DOHH2 (cell line): ENCODE data around the gene DRICH1.
"Not testable (repeated sequence)": the region's sequence is repeated elsewhere in the genome, so short reads cannot be mapped to it uniquely, and the experiment has no call there.

Experiments used
- H3F3A ChIP-seq: fragments of 200-600 bp; sonication (generic), shearing (Covaris generic); 2 replicates; pipeline ENCODE4 v1.6.0; 2016; ENCODE audit warnings: antibody characterized with exemption, mild to moderate bottlenecking; ENCODE audit not compliant: control insufficient read depth, insufficient read depth
- H3K27ac ChIP-seq: fragments of 200-600 bp; sonication (generic); 2 replicates; pipeline ENCODE4 v1.5.1; 2014; ENCODE audit warnings: low read depth, mild to moderate bottlenecking, low read length, moderate library complexity
- H3K27me3 ChIP-seq: fragments of 200-600 bp; sonication (generic); 2 replicates; pipeline ENCODE4 v1.6.1; 2014; ENCODE audit warnings: mild to moderate bottlenecking, low read length, mixed read lengths; ENCODE audit not compliant: control insufficient read depth
- H3K36me3 ChIP-seq: fragments of 200-600 bp; sonication (generic); 2 replicates; pipeline ENCODE4 v1.6.1; 2014; ENCODE audit warnings: mild to moderate bottlenecking, low read length, moderate library complexity, mixed read lengths; ENCODE audit not compliant: control insufficient read depth
- H3K4me1 ChIP-seq: fragments of 200-600 bp; sonication (generic); 2 replicates; pipeline ENCODE4 v1.6.1; 2014; ENCODE audit warnings: mild to moderate bottlenecking, low read length, mixed read lengths; ENCODE audit not compliant: control insufficient read depth
- H3K4me2 ChIP-seq: fragments of 200-600 bp; sonication (generic); 2 replicates; pipeline ENCODE4 v1.6.0; 2014; ENCODE audit warnings: mild to moderate bottlenecking, low read length, moderate library complexity
- H3K4me3 ChIP-seq: fragments of 200-600 bp; sonication (generic); 2 replicates; pipeline ENCODE4 v1.5.1; 2014; ENCODE audit warnings: mild to moderate bottlenecking, low read length, mixed read lengths
- H3K79me2 ChIP-seq: fragments of 200-600 bp; sonication (generic); 2 replicates; pipeline ENCODE4 v1.6.1; 2014; ENCODE audit warnings: mild to moderate bottlenecking, low read length, mixed read lengths; ENCODE audit not compliant: control insufficient read depth
- H3K9me2 ChIP-seq: fragments of 200-600 bp; sonication (generic); replicated peaks from 2 replicates; pipeline ENCODE4 v1.6.1; 2014; ENCODE audit warnings: mild to moderate bottlenecking, low read length, mixed read lengths; ENCODE audit not compliant: control insufficient read depth
- H3K9me3 ChIP-seq: fragments of 200-600 bp; sonication (generic); 2 replicates; pipeline ENCODE4 v1.6.1; 2014; ENCODE audit warnings: antibody characterized with exemption, low read length, mixed read lengths; ENCODE audit not compliant: control insufficient read depth, insufficient read depth
- H4K20me1 ChIP-seq: fragments of 200-600 bp; sonication (generic); 2 replicates; pipeline ENCODE4 v1.6.0; 2014; ENCODE audit warnings: low read depth, mild to moderate bottlenecking, antibody characterized with exemption, low read length, moderate library complexity; ENCODE audit not compliant: control insufficient read depth, insufficient read depth
- EZH2phosphoT487 ChIP-seq: fragments of 200-600 bp; sonication (generic); IDR thresholded peaks from 2 replicates; pipeline ENCODE4 v1.6.1; 2017; ENCODE audit warnings: borderline replicate concordance, mild to moderate bottlenecking, antibody characterized with exemption, low read length, moderate library complexity, mixed read lengths
- TF ChIP-seq, protein P1 (sequence below): fragments of 200-600 bp; sonication (generic); IDR thresholded peaks from one replicate; pipeline ENCODE4 v1.5.1; 2014; ENCODE audit warnings: antibody characterized with exemption, mild to moderate bottlenecking, low read depth, low read length; ENCODE audit not compliant: poor library complexity, severe bottlenecking

DRICH1 gene

DNA sequence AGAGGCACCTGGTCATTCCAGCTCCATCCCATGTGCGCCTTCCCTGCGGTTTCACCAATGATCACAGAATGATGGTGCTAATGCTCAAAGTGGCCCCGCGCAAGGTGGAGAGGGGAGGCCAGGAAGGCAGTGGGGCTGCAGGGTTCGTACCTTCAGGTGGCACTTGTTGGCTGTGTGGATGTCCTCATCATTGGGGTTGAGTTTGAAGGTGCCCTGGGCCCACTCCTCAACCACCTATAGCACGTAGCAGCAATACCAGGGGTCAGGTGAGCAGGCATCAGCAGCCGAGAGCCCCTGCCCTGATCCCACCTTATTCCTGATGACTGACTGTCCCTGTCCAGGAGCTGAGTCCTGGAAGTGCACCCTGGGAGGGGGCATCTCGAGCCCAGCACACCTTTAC is 20.6 kb upstream of the DRICH1 start:
- no peak overlapping the region for H3K4me2 ChIP-seq
- no peaks in the 10 kb centered on the region for H3K9me3 ChIP-seq
- no peaks in the 10 kb centered on the region for H3K36me3 ChIP-seq
- H3F3A ChIP-seq = no peaks in the 10 kb centered on the region
- no peaks in the 10 kb centered on the region for H3K4me1 ChIP-seq
- H3K9me2 ChIP-seq = no peaks in the 10 kb centered on the region
- TF ChIP-seq EZH2phosphoT487 = no peak
- H3K4me3 ChIP-seq = no peak overlapping the region
- H3K79me2 ChIP-seq = no peaks in the 10 kb centered on the region
- no peaks in the 10 kb centered on the region for H3K27me3 ChIP-seq
- no peak overlapping the region for H3K27ac ChIP-seq
- H4K20me1 ChIP-seq = no peaks in the 10 kb centered on the region

DNA sequence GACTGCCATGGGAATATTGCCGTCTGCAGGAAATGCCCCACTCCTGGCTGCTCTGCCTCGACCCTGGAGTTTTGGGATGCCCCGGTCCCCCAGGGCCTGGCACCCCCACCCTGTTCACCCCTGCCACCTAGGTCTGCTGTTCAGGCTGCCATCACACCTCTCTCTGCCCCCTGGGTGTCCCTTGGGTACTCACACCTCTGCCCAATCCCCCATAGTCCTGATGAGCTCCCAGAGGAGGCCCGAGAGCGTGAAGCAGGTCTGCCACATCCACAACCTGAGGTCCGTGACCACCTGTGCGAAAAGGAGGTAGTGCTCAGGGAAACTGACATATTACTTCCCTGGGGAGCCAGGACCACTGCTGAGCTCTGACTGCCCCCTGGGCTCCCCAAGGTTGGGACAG is 20.2 kb upstream of the DRICH1 start:
- TF ChIP-seq, protein P1, sequence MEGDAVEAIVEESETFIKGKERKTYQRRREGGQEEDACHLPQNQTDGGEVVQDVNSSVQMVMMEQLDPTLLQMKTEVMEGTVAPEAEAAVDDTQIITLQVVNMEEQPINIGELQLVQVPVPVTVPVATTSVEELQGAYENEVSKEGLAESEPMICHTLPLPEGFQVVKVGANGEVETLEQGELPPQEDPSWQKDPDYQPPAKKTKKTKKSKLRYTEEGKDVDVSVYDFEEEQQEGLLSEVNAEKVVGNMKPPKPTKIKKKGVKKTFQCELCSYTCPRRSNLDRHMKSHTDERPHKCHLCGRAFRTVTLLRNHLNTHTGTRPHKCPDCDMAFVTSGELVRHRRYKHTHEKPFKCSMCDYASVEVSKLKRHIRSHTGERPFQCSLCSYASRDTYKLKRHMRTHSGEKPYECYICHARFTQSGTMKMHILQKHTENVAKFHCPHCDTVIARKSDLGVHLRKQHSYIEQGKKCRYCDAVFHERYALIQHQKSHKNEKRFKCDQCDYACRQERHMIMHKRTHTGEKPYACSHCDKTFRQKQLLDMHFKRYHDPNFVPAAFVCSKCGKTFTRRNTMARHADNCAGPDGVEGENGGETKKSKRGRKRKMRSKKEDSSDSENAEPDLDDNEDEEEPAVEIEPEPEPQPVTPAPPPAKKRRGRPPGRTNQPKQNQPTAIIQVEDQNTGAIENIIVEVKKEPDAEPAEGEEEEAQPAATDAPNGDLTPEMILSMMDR = no peak
- TF ChIP-seq EZH2phosphoT487 = no peak
- Histone ChIP-seq H3K36me3 (no peaks in the 10 kb centered on the region), H3K4me1 (no peaks in the 10 kb centered on the region), H3K4me2 (no peak overlapping the region), H3K27me3 (no peaks in the 10 kb centered on the region), H3K79me2 (no peaks in the 10 kb centered on the region), H3K4me3 (no peak overlapping the region), H4K20me1 (no peaks in the 10 kb centered on the region), H3K9me3 (no peaks in the 10 kb centered on the region), H3K9me2 (no peaks in the 10 kb centered on the region), H3K27ac (no peak overlapping the region), H3F3A (no peaks in the 10 kb centered on the region)

DNA sequence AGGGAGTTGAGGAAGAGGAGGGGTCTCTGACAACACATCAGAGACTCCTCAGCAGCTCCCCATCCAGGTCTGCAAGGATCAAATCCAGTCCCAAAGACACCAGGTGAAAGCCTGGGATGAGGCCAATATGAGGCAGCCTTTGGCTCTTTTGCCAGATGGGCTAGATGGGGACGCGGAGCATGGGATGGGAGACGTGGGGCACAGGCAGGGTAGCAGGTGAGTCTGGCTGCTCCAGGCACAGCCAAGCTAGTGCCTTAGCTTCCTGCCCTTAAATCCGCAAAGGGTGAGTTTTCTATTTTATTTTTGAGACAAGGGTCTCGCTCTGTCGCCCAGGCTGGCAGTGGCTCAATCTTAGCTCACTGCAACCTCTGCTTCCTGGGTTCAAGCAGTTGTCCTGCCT is 19.6 kb upstream of the DRICH1 start:
- no peak overlapping the region for H3K4me2 ChIP-seq
- H3K4me1 ChIP-seq = no peaks in the 10 kb centered on the region
- H3K27ac ChIP-seq = no peak overlapping the region
- TF ChIP-seq EZH2phosphoT487 = no peak
- TF ChIP-seq, protein P1 = no peak
- H3K27me3 ChIP-seq = no peaks in the 10 kb centered on the region
- H3K79me2 ChIP-seq = no peaks in the 10 kb centered on the region
- H4K20me1 ChIP-seq = no peaks in the 10 kb centered on the region
- H3F3A ChIP-seq = no peaks in the 10 kb centered on the region
- no peak overlapping the region for H3K4me3 ChIP-seq
- H3K36me3 ChIP-seq = no peaks in the 10 kb centered on the region
- H3K9me3 ChIP-seq = no peaks in the 10 kb centered on the region
- H3K9me2 ChIP-seq = no peaks in the 10 kb centered on the region

DNA sequence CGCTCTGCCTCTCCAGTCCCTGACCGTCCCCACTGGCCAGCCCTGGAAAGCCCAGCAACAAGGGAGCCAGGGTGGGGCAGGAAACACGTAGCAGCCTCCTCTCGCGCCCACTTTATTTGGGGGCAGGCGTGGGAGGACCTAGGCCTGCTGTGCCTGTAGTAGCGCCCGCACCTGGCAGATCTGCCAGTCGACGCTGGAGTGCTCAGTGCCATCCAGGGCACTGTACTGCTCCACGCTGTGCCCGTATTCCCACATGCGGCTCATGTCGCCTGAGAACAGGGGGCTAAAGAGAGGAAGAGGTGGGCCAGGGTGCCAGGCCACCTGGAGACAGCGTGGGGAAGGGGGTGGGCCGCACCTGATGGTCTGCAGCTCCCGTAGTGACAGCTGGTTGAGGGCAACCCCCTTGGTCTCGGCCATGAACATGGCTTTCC is 17.0 kb upstream of the DRICH1 start:
- TF ChIP-seq, protein P1 = no peak
- TF ChIP-seq EZH2phosphoT487 = no peak
- Histone ChIP-seq H3K4me2 (no peak overlapping the region), H3K4me3 (no peak overlapping the region), H4K20me1 (no peaks in the 10 kb centered on the region), H3K27me3 (no peaks in the 10 kb centered on the region), H3K9me2 (no peaks in the 10 kb centered on the region), H3K36me3 (no peaks in the 10 kb centered on the region), H3K4me1 (no peaks in the 10 kb centered on the region), H3K79me2 (no peaks in the 10 kb centered on the region), H3K9me3 (no peaks in the 10 kb centered on the region), H3F3A (no peaks in the 10 kb centered on the region), H3K27ac (no peak overlapping the region)

DNA sequence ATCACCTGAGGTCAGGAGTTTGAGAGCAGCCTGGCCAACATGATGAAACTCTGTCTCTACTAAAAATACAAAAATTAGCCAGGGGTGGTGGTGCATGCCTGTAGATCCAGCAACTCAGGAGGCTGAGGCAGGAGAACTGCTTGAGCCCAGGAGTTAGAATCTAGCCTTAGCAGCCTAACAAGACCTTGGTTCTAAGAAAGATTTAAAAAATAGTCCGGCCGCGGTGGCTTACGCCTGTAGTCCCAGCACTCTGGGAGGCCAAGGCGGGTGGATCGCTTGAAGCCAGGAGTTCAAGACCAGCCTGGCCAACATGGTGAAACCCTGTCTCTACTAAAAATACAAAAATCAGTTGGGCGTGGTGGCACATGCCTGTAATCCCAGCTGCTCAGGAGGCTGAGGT is 14.4 kb upstream of the DRICH1 start:
- not testable (repeated sequence) for H3K9me3 ChIP-seq, H3K36me3 ChIP-seq, H3K9me2 ChIP-seq, H3K27me3 ChIP-seq, H3K4me2 ChIP-seq, H3K27ac ChIP-seq, H4K20me1 ChIP-seq, H3K4me1 ChIP-seq, H3F3A ChIP-seq, H3K79me2 ChIP-seq, H3K4me3 ChIP-seq

DNA sequence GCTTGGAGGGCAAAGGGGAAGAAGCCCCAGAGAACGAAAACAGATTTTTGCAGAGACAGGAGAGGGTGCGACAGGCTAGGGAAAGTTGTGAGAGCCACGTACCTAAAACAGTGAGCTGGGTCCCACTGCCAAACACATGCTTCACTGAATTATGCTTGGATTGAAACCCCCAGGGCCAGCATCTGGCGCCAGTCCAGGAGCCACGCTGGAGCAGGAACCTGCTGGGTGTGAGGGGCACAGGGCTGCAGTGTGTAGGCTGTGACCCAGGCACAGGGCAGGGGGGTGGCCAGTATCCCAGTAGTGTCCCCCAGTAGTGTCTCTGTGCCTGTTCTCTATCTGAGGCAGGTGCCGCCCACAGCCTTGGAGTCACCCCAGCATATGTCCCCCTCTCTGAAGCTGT is 8.1 kb upstream of the DRICH1 start:
- H3K27me3 ChIP-seq, H3K4me3 ChIP-seq, H3K4me2 ChIP-seq, H3K27ac ChIP-seq, H4K20me1 ChIP-seq, H3K79me2 ChIP-seq, H3K4me1 ChIP-seq, H3K9me3 ChIP-seq, H3F3A ChIP-seq, H3K36me3 ChIP-seq, H3K9me2 ChIP-seq: not testable (repeated sequence)
